H1 (cell line): ENCODE data around the gene RBM44. TPM values are rescaled to one million over a fixed set of nuclear protein-coding genes. Genes with fewer than 3 reads are reported as not detected.

Experiments used
- CTCF ChIA-PET: fragments of 300-600 bp; sonication (Branson Sonifier 250); formaldehyde crosslinking; loops from one replicate; lab custom pipeline; 2021; ENCODE audit not compliant: partially characterized antibody; lab: Charles Lee
- POLR2A ChIA-PET: fragments of 300-600 bp; sonication (Branson Sonifier 250); formaldehyde crosslinking; loops from one replicate; lab custom pipeline; 2021; ENCODE audit warnings: inconsistent platforms; ENCODE audit not compliant: partially characterized antibody; lab: Charles Lee
- DNase-seq, 2 experiments: peaks; one replicate each; pipeline versions ENCODE4 v3.0.0 to v3.0.0-alpha.2; 2010 to 2022; ENCODE audit warnings: low spot score in 2 of 2, low read depth in 1 of 2, mixed read lengths in 1 of 2
- FAIRE-seq: peaks from 2 replicates; lab custom pipeline; 2011; peaks lifted over from hg19 to GRCh38; lab: Jason Lieb, UNC
- H2AFZ ChIP-seq: 2 replicates; pipeline ENCODE4 v1.8.1; 2012; ENCODE audit warnings: low read length, inconsistent platforms
- H2AK5ac ChIP-seq: 2 replicates; pipeline ENCODE4 v1.6.1; 2013; ENCODE audit warnings: low read depth, low read length
- H2BK120ac ChIP-seq: replicated peaks from 2 replicates; pipeline ENCODE3; 2013; ENCODE audit warnings: low read depth, low read length, inconsistent platforms
- H2BK12ac ChIP-seq: 2 replicates; pipeline ENCODE4 v1.6.1; 2013; ENCODE audit warnings: low read depth, low read length
- H2BK15ac ChIP-seq: 2 replicates; pipeline ENCODE4 v1.6.1; 2013; ENCODE audit warnings: low read length
- H2BK20ac ChIP-seq: 2 replicates; pipeline ENCODE4 v1.6.1; 2013; ENCODE audit warnings: low read length
- H2BK5ac ChIP-seq: 2 replicates; pipeline ENCODE4 v1.6.1; 2013; ENCODE audit warnings: low read depth, low read length
- H3K14ac ChIP-seq: 2 replicates; pipeline ENCODE4 v1.6.1; 2013; ENCODE audit warnings: inconsistent platforms; ENCODE audit not compliant: insufficient read length
- H3K18ac ChIP-seq: 2 replicates; pipeline ENCODE4 v1.6.1; 2013; ENCODE audit warnings: low read length; ENCODE audit errors: extremely low read depth
- H3K23ac ChIP-seq: 2 replicates; pipeline ENCODE4 v1.6.1; 2013; ENCODE audit warnings: inconsistent platforms; ENCODE audit not compliant: insufficient read length
- H3K23me2 ChIP-seq: 2 replicates; pipeline ENCODE4 v1.6.1; 2013; ENCODE audit warnings: low read depth, low read length
- H3K27ac ChIP-seq: 2 replicates; pipeline ENCODE4 v1.6.1; 2011; ENCODE audit warnings: low read depth, low read length, inconsistent platforms
- H3K27me3 ChIP-seq, 4 experiments: replicated peaks in 1 of 4; 1 replicate in 1 of 4; 2 replicates in 3 of 4; pipeline versions ENCODE4 v1.6.1 to v1.8.1; 2011 to 2013; ENCODE audit warnings: low read length in 3 of 4, mild to moderate bottlenecking in 3 of 4, inconsistent platforms in 2 of 4, mixed read lengths in 2 of 4, moderate library complexity in 1 of 4; ENCODE audit not compliant: control insufficient read depth in 3 of 4, insufficient read depth in 3 of 4; ENCODE audit errors: extremely low read depth in 1 of 4
- H3K36me3 ChIP-seq, 4 experiments: 2 replicates each; pipeline versions ENCODE4 v1.6.1 to v1.8.1; 2011 to 2013; ENCODE audit warnings: mild to moderate bottlenecking in 4 of 4, low read length in 3 of 4, moderate library complexity in 2 of 4, control low read depth in 1 of 4, inconsistent platforms in 1 of 4; ENCODE audit not compliant: insufficient read depth in 4 of 4, control insufficient read depth in 2 of 4
- H3K4ac ChIP-seq: replicated peaks from 2 replicates; pipeline ENCODE3; 2013; ENCODE audit warnings: low read length, low read depth, mixed read lengths, inconsistent platforms; ENCODE audit not compliant: insufficient read length
- H3K4me1 ChIP-seq, 4 experiments: replicated peaks in 1 of 4; 1 replicate in 1 of 4; 2 replicates in 3 of 4; pipeline versions ENCODE4 v1.6.1 to v1.8.1; 2011 to 2013; ENCODE audit warnings: low read length in 3 of 4, inconsistent platforms in 2 of 4, mixed read lengths in 1 of 4; ENCODE audit not compliant: insufficient read depth in 4 of 4, control insufficient read depth in 3 of 4
- H3K4me2 ChIP-seq, 2 experiments: 2 replicates each; pipeline versions ENCODE4 v1.6.1 to v1.8.1; 2011 to 2013; ENCODE audit warnings: low read depth in 2 of 2, low read length in 2 of 2, control low read depth in 1 of 2, inconsistent platforms in 1 of 2, mild to moderate bottlenecking in 1 of 2; ENCODE audit not compliant: insufficient read depth in 1 of 2
- H3K4me3 ChIP-seq, 4 experiments: fragments of 200-600, 300-600 bp in 1 of 4; sonication (generic), shearing (Covaris generic), sonication (Bioruptor Twin) in 1 of 4; 2 replicates each; pipeline versions ENCODE4 v1.5.1 to v1.8.1; 2011 to 2016; ENCODE audit warnings: low read length in 4 of 4, low read depth in 3 of 4, control low read depth in 2 of 4, inconsistent platforms in 2 of 4, mild to moderate bottlenecking in 2 of 4, mixed read lengths in 1 of 4, moderate library complexity in 1 of 4; ENCODE audit not compliant: insufficient read depth in 2 of 4; ENCODE audit errors: extremely low read depth in 1 of 4
- H3K56ac ChIP-seq: replicated peaks from 2 replicates; pipeline ENCODE3; 2013; ENCODE audit warnings: low read depth, mild to moderate bottlenecking, mixed read lengths, low read length, inconsistent platforms; ENCODE audit not compliant: insufficient read length
- H3K79me1 ChIP-seq: 2 replicates; pipeline ENCODE4 v1.6.1; 2013; ENCODE audit warnings: low read depth, low read length, control low read depth
- H3K79me2 ChIP-seq, 2 experiments: 2 replicates each; pipeline versions ENCODE4 v1.6.1 to v1.8.1; 2012 to 2013; ENCODE audit warnings: low read length in 2 of 2, mild to moderate bottlenecking in 2 of 2, inconsistent platforms in 1 of 2; ENCODE audit not compliant: insufficient read depth in 2 of 2, control insufficient read depth in 1 of 2
- H3K9ac ChIP-seq, 4 experiments: replicated peaks in 1 of 4; 1 replicate in 1 of 4; 2 replicates in 3 of 4; pipeline versions ENCODE4 v1.6.1 to v1.8.1; 2011 to 2013; ENCODE audit warnings: low read depth in 3 of 4, low read length in 3 of 4, control low read depth in 2 of 4, mild to moderate bottlenecking in 2 of 4, moderate library complexity in 2 of 4, inconsistent platforms in 1 of 4; ENCODE audit errors: extremely low read depth in 1 of 4
- H3K9me3 ChIP-seq, 2 experiments: 2 replicates each; pipeline versions ENCODE4 v1.6.1 to v1.8.1; 2012 to 2013; ENCODE audit warnings: mild to moderate bottlenecking in 2 of 2, moderate library complexity in 2 of 2, control low read depth in 1 of 2, inconsistent platforms in 1 of 2, low read depth in 1 of 2, low read length in 1 of 2, mixed read lengths in 1 of 2; ENCODE audit not compliant: insufficient read depth in 2 of 2
- H4K20me1 ChIP-seq, 2 experiments: replicated peaks in 1 of 2; 2 replicates each; pipeline versions ENCODE3 to v1.8.1; 2011 to 2013; ENCODE audit warnings: inconsistent platforms in 2 of 2, low read length in 2 of 2, mild to moderate bottlenecking in 1 of 2; ENCODE audit not compliant: insufficient read depth in 2 of 2, control insufficient read depth in 1 of 2
- H4K5ac ChIP-seq: 2 replicates; pipeline ENCODE4 v1.6.1; 2013; ENCODE audit warnings: low read length, low read depth, mixed read lengths, inconsistent platforms; ENCODE audit not compliant: insufficient read length
- H4K8ac ChIP-seq: 2 replicates; pipeline ENCODE4 v1.8.0; 2013; ENCODE audit warnings: mild to moderate bottlenecking, moderate library complexity, low read length, inconsistent platforms; ENCODE audit not compliant: insufficient read depth; ENCODE audit errors: extremely low read depth
- H4K91ac ChIP-seq: replicated peaks from 2 replicates; pipeline ENCODE3; 2013; ENCODE audit warnings: low read length, mixed read lengths, inconsistent platforms; ENCODE audit not compliant: insufficient read length
- ATF3 ChIP-seq: IDR thresholded peaks from 2 replicates; pipeline ENCODE4 v1.6.1; 2011; ENCODE audit warnings: low read depth, mild to moderate bottlenecking, low read length; ENCODE audit not compliant: insufficient read depth
- EGR1 ChIP-seq: IDR thresholded peaks from 2 replicates; pipeline ENCODE4 v1.6.1; 2011; ENCODE audit warnings: low read depth, low read length, borderline replicate concordance
- KDM1A ChIP-seq: fragments of 200-600, 300-600 bp; sonication (generic); IDR thresholded peaks from 2 replicates; pipeline ENCODE4 v1.7.1; 2016; ENCODE audit warnings: mild to moderate bottlenecking, low read length, borderline replicate concordance
- NRF1 ChIP-seq: IDR thresholded peaks from 2 replicates; pipeline ENCODE4 v1.6.1; 2011; ENCODE audit warnings: mild to moderate bottlenecking, low read depth, low read length, improper control_type of control experiment
- SP2 ChIP-seq: IDR thresholded peaks from 2 replicates; pipeline ENCODE4 v1.6.1; 2012; ENCODE audit warnings: mild to moderate bottlenecking, low read length, inconsistent platforms
- TEAD4 ChIP-seq: IDR thresholded peaks from 2 replicates; pipeline ENCODE4 v1.6.1; 2012; ENCODE audit warnings: low read depth, low read length, inconsistent platforms, mixed read lengths
- WGBS, 2 experiments: shearing (Covaris generic) in 1 of 2; methylation state at CpG; one replicate each; pipeline versions ENCODE4 v1.1.6 to v1.1.7; 2013 to 2015; ENCODE audit warnings: low lambda C conversion rate in 2 of 2, mixed read lengths in 2 of 2, inconsistent platforms in 1 of 2, low coverage in 1 of 2, missing lambda C conversion rate in 1 of 2; ENCODE audit not compliant: insufficient replicate concordance in 2 of 2, insufficient coverage in 1 of 2, insufficient read length in 1 of 2; ENCODE audit errors: extremely low coverage in 1 of 2, missing lambda C conversion rate in 1 of 2; 5-methylcytosine and 5-hydroxymethylcytosine counted together
- polyA plus RNA-seq, 7 experiments: library from polyadenylated mRNA; depleted of rRNA in 3 of 7; stranded (reverse) in 5 of 7; unstranded in 2 of 7; fragments of >200 nt in 5 of 7; fragments of 200-250 nt in 2 of 7; gene quantifications; 1 replicate in 5 of 7; 2 replicates in 1 of 7; 4 replicates in 1 of 7; pipeline versions ENCODE4 v1.2.1 to v1.2.3, GENCODE V29; 2011 to 2013; ENCODE audit warnings: missing spikeins in 2 of 7, mixed read lengths in 2 of 7
- total RNA-seq: library from RNA; stranded (reverse); fragmentation: NEBNext Ultra II Directional; extraction: Animal tissue kit (Norgen Biotek cat#: 25700); gene quantifications from 2 replicates; pipeline ENCODE4 v1.2.1, GENCODE V29; 2021
- TF ChIP-seq, protein P1 (sequence below): IDR thresholded peaks from 2 replicates; pipeline ENCODE4 v1.6.1; 2011; ENCODE audit warnings: low read length, improper control_type of control experiment

RBM44 gene
- total and polyA plus RNA-seq, 2 of the 8 experiments (the other 6 are each of a cell fraction or from before 2014, with no cell fraction given): 0.12 to 0.43 TPM

DNA sequence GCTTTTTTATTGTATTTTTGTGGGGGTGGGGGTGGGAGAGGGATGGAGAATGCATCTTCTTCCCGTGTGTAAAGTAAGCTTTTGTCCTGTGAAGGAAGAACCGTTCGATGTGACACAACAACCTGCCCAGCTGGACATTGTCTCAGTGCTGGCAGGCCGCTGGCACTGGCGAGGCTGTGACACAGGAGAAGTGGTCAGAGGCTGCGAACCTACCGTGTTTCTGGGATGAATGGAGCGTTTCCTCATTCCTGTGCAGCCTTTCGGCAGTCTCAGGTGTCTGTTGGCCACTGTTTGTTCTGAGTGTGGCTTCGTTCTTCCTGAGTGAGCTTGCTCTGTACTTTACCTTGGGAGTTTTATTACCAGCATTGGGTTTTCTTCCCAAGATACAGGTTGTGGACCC lies 68.9 kb downstream of the RBM44 start:
- Histone ChIP-seq H2BK5ac (no peak overlapping the region), H3K4ac (peak overlapping the region; percentile 58), H4K20me1 (no peaks in the 10 kb centered on the region), H3K27me3 (no peaks in the 10 kb centered on the region), H3K56ac (no peak overlapping the region), H3K9me3 (no peaks in the 10 kb centered on the region; a peak in 1 of 4 replicates), H3K4me1 (peaks cover 0 to 7% (median 2%) of the 10 kb centered on the region in 4 experiments; a peak in 3 of 7 replicates), H2BK12ac (no peak overlapping the region), H2BK15ac (no peak overlapping the region), H4K91ac (no peak overlapping the region), H3K4me2 (no peak overlapping the region), H3K79me1 (no peaks in the 10 kb centered on the region), H3K79me2 (no peaks in the 10 kb centered on the region), H3K27ac (no peak overlapping the region), H3K23me2 (no peaks in the 10 kb centered on the region), H2BK120ac (no peak overlapping the region), H3K14ac (no peak overlapping the region), H3K18ac (no peak overlapping the region), H4K8ac (no peak overlapping the region), H3K36me3 (no peaks in the 10 kb centered on the region), H4K5ac (no peak overlapping the region), H3K23ac (no peak overlapping the region), H3K9ac (no peak overlapping the region), H2AFZ (no peak overlapping the region), H2AK5ac (no peak overlapping the region), H3K4me3 (no peak overlapping the region), H2BK20ac (no peak overlapping the region)
- POLR2A ChIA-PET: no interaction called here
- FAIRE-seq (no peak), DNase-seq (no peak)
- TF ChIP-seq EGR1 (no peak), ATF3 (no peak), SP2 (no peak), NRF1 (no peak), TEAD4 (no peak), KDM1A (no peak)
- TF ChIP-seq, protein P1, sequence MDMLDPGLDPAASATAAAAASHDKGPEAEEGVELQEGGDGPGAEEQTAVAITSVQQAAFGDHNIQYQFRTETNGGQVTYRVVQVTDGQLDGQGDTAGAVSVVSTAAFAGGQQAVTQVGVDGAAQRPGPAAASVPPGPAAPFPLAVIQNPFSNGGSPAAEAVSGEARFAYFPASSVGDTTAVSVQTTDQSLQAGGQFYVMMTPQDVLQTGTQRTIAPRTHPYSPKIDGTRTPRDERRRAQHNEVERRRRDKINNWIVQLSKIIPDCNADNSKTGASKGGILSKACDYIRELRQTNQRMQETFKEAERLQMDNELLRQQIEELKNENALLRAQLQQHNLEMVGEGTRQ: no peak
- CTCF ChIA-PET: interaction anchor here (0.5 to 2.5 kb wide), 2 partner anchors 9 to 323 kb away, joined by 3 to 7 read pairs; no protein-coding TSS in a partner anchor
- WGBS, 2 experiments: 84% methylated on average over 10 of the region's 10 CpGs; no CpG with 5 or more reads in 1 of the 2 experiments
